DLD1 (cell line): ENCODE results near the gene INA.

Experiments used
- in situ Hi-C: cut with HindIII; loops from 2 replicates; pipeline ENCODE4 v1.10.0; 2017; ENCODE audit warnings: low sequenced_read_pairs

The INA gene

DNA sequence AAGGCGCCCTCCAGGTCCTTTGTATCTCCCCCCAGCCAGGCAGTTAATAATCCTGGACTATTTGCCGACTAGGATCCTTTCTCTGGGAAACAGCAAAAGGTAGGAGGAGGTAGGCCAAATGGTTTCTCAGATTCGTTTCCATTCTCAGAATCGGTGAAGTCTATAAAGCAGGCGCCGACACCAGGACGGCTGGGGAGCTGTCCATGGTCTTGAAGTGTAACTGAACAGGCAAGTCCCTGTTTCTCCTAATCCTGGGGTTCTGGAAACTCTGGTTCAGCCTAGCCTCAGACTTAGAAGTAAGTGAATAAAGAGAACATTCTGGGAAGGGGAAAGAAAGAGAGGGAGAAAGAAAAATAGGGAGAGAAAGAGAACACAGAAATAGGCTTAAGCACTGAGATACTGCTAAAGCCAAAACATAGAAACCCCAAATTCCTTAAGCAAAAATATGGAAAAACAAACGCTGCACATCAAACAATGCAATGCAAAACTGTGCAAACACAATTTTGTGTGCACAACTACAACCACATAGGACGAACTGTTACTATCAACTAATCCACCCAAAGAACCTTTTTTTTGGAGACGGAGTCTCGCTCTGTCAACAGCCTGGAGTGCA, 11.1 kb upstream of the INA start:
- in situ Hi-C loops = no loop called here

DNA sequence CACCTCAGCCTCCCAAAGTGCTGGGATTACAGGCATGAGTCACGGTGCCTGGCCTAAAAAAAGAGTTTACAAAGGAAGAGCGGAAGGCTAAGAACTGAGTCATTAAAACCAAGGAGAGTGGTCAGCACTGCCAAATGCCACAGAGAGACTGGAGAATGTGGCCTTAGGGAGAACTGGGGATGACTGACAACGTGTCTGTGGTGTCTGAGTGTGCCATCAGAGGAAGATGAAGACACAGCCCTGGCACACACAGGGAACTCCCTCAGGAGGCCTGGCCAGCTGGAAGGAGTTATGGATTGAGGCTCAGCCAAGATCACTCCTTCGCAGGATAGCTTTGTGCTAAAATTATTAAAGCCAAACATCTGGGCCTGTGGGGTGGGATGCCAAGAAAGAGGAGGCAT, 3.9 kb upstream of the INA start:
- in situ Hi-C loops = no loop called here

DNA sequence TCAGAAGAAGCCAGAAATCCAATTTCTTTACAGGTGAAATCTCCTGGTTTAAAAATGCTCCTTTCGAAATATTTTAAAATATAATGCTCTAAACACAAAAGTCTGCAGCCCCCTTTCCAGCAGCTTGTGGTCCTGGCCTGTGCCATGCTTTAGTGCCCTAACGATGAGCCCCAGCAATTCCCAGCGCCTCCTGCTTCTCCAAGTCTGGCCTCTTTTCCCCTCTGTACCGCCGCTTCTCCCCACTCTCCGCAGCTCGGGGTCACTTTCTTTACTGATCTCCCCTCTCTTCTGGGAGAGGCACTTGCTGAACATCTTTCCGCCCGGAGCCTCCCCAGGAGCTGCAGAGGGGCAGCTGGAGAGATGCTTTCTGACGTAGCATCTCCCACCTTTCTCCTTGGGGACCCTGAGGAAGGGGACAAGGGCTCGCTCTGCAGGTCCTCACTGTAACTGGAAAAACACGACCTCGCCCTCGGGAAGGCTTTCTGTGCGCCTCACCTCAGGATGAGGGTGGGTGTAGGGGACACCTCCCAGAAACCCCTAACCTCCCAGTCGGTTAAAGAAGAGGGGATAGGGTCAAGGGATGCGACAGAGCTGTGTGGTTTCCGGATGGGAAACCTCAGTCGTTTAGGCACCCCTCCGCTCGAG, 565 bp upstream of the INA start:
- in situ Hi-C loops = no loop called here

- in situ Hi-C loops = no loop called here
Observed at GRCh38 chr10:103277713-103278536, 987 bp downstream of the INA start.

DNA sequence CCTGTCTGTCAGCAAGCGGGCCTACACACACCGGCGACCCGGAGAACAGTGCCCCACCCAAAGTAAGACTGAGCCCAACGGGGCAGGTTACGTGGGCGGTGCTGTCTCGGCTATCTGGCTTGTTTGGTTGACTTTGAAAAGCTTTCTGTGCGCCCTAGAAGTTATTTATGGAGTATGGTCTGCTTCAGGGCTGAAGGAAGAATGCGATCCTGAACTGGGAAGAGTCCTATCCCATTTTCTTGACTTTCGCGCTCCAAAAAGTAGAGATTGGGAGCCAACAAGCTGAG, 1.5 kb downstream of the INA start:
- in situ Hi-C loops = no loop called here

- in situ Hi-C loops = no loop called here
Observed at GRCh38 chr10:103278862-103279298, 1.9 kb downstream of the INA start.

DNA sequence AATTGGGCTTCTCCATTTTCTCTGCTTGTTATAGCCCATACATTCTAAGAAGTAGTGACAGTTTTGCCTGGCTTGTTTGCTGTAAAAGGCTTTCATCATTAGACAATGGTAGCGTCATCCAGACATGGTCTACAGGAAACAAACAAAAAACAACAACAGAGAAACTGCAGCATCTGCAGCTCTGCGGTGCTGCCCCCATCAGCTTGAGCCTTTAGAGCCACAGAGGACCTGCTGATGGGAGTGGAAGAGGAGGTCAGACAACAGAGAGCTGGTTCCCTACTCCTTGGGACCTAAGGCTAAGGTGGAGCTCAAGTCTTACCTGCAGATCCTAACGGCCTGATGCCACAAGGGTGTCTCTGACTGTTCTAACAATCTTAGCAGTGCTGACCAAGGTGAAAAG, 3.1 kb downstream of the INA start:
- in situ Hi-C loops = no loop called here

DNA sequence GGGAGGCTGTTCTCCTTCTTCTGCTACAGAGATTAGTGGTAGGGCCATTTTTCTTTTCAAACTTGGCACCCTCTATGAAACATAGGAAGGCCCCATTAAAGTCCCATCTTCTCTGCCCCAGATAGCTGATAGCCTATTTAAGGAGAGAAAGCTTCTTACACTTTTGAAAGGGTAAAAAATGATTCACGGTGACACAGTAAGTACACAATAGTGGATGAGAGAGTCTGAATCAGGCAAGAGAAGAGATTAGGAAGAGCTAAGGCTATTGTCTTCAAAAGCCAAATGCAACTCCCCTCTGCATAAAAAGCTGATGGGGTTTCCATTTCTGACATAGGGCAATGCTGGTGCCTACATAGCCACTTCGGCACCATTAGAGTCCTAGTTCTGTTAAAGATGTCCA, 3.6 kb downstream of the INA start:
- in situ Hi-C loops = no loop called here

- in situ Hi-C loops = no loop called here
Observed at GRCh38 chr10:103281753-103282152, 4.8 kb downstream of the INA start.

- in situ Hi-C loops = no loop called here
Observed at GRCh38 chr10:103282961-103283360, 6.0 kb downstream of the INA start.

DNA sequence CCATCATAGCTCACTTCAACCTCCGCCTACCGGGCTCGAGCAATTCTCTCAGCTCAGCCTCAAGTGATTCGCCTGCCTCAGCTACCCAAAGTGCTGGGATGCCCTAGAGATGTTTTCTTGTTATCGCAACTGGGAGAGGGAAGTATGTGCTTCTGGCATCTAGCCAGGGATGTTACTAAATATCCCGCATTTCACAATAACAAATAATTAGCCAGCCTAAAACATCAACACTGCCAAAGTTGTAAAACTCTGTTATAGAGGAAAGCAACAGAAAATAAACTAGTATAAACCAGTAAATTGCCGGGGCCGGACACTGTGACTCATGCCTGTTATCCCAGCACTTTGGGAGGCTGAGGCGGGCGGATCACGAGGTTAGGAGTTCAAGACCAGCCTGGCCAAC, 7.2 kb downstream of the INA start:
- in situ Hi-C loops = no loop called here

GRCh38 chr10:103287992-103288391, 11.1 kb downstream of the INA start:
- in situ Hi-C loops = no loop called here

GRCh38 chr10:103291588-103291987, 14.7 kb downstream of the INA start:
- in situ Hi-C loops = no loop called here

GRCh38 chr10:103295374-103296015, 18.6 kb downstream of the INA start:
- in situ Hi-C loops = no loop called here

DNA sequence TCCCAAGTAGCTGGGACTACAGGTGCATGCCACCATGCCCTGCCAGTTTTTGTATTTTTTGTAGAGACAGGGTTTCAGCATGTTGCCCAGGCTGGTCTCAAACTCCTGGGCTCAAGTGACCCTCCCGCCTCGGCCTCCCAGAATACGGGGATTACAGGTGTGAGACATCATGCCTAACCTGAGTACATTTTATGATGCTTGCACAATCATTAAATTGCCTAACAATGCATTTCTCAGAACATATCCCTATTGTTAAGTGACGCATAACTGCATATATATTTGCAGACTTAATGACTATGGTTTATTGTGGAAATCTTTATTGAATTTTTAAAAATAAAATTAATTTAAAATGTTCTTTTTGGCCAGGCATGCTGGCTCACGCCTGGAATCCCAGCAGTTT, 30.7 kb downstream of the INA start:
- in situ Hi-C loops = no loop called here

DNA sequence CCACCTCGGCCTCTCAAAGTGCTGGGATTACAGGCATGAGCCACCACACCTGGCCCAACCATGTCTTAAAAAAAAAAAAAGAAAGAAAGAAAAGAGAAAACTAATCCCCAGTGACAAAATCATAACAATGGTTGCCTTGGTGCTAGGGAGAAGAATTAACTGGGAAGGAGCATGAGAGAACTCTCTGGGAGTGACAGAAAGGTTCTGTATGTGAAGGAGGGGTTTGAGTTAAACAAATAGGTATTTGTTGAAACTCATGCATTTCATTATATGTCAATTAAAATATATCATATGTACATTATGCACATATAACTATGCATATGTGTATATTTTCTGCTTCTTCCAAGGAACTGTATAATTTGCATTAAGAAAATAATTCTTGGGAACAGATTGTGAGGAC, 33.3 kb downstream of the INA start:
- in situ Hi-C loops = no loop called here

DNA sequence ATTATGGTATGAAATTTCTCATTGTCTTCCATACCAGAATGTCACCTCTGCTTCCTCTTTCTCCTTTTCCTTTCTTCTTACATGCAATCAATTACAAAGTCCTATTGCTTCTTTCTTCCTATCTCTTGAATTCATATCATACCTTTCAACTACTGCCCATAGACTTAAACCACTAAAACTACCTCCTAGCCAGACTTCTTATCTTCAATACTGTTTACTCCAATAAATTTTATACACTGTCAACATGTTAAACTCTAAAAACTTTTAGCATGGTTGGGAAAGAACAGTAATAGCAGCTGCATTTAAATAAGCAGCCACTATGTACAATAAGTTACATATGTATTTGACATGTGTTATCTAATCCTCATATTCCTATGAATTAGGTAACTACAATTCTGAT, 39.1 kb downstream of the INA start:
- in situ Hi-C loops = no loop called here

- in situ Hi-C loops = no loop called here
Observed at GRCh38 chr10:103327906-103328305, 51.0 kb downstream of the INA start.

DNA sequence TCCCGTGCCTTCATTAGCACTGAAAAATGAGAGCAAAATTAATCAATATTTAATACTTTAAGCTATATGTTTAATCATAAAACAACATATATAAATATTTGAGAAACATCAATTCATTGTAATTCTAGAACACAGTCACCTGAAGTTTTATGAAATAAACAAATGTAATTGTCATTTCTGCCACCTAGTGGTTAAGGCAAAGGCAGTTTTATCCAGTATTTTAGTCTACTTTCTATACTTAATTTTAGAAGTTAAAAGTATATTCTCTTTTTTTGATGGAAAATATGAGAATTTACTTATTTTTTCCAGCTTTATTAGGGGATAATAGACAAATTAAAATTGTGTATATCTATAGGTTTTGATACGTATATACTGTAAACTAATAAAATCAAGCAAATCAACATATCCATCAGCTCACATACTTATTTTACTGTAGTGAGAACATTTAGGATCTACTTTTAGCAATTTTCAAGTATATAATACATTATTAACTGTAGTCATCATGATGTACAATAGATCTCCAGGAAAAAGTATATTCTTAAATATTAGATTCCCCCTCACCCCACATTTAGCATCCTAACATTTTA, 57.1 kb downstream of the INA start:
- in situ Hi-C loops = no loop called here

- in situ Hi-C loops = no loop called here
Observed at GRCh38 chr10:103334567-103334966, 57.6 kb downstream of the INA start.

- in situ Hi-C loops = no loop called here
Observed at GRCh38 chr10:103336370-103336769, 59.4 kb downstream of the INA start.
